K562 (cell line): ENCODE measurements around the gene CARMIL3. TPM values are rescaled to one million over a fixed set of nuclear protein-coding genes. Genes with fewer than 3 reads are reported as not detected.

Experiments
- ATAC-seq: fragments of 200-7000 bp; cut with Tn5 transposase; 3 replicates; pipeline ENCODE4 v1.9.1; 2020; ENCODE audit warnings: moderate library complexity
- BruUV-seq: library from RNA; stranded (reverse); fragments of 400-500 nt; replicated peaks from 2 replicates; lab custom pipeline; 2021; lab: Mats Ljungman, UMichigan
- CTCF ChIA-PET: fragments of 300-600 bp; formaldehyde crosslinking; extraction: SDS; loops from one replicate; lab custom pipeline; 2021; ENCODE audit warnings: low intra/inter-chr PET ratio; lab: Yijun Ruan, JAX
- POLR2A ChIA-PET: fragments of 300-600, 350-650 bp; sonication (Branson Sonifier 250); formaldehyde crosslinking; extraction: SDS; loops from one replicate; lab custom pipeline; 2021; ENCODE audit warnings: antibody characterized with exemption, inconsistent platforms; lab: Yijun Ruan, JAX
- DNase-seq, 4 experiments: peaks; one replicate each; pipeline versions ENCODE4 v3.0.0 to v3.0.0-alpha.2; 2011 to 2018; ENCODE audit warnings: low spot score in 3 of 4, mixed read lengths in 3 of 4; ENCODE audit errors: extremely low read depth in 1 of 4
- FAIRE-seq: peaks from 2 replicates; lab custom pipeline; 2011; peaks lifted over from hg19 to GRCh38; lab: Jason Lieb, UNC
- H2AFZ ChIP-seq: 2 replicates; pipeline ENCODE4 v1.6.0; 2011; ENCODE audit warnings: low read depth, low read length, control low read depth, inconsistent platforms
- H3K27ac ChIP-seq: fragments of 200-600 bp; 3 replicates; pipeline ENCODE4 v1.8.0; 2011; ENCODE audit warnings: low read depth, mild to moderate bottlenecking, control low read depth, inconsistent platforms, low read length, moderate library complexity, mixed read lengths; ENCODE audit errors: extremely low read depth
- H3K27me3 ChIP-seq, 2 experiments: fragments of 300-600 bp in 1 of 2; 2 replicates in 1 of 2; 3 replicates in 1 of 2; pipeline versions ENCODE4 v1.6.0 to v1.8.0; 2011; ENCODE audit warnings: inconsistent platforms in 2 of 2, low read length in 2 of 2, mild to moderate bottlenecking in 1 of 2, mixed read lengths in 1 of 2, moderate library complexity in 1 of 2; ENCODE audit not compliant: control insufficient read depth in 2 of 2, insufficient read depth in 2 of 2
- H3K36me3 ChIP-seq: fragments of 300-600 bp; 3 replicates; pipeline ENCODE4 v1.8.0; 2011; ENCODE audit warnings: mild to moderate bottlenecking, low read length, inconsistent platforms; ENCODE audit not compliant: control insufficient read depth, insufficient read depth
- H3K4me1 ChIP-seq, 2 experiments: fragments of 200-600 bp in 1 of 2; replicated peaks in 1 of 2; 2 replicates in 1 of 2; 3 replicates in 1 of 2; pipeline versions ENCODE4 v1.5.1 to v1.8.0; 2011; ENCODE audit warnings: inconsistent platforms in 2 of 2, low read length in 2 of 2, mild to moderate bottlenecking in 1 of 2, mixed read lengths in 1 of 2, moderate library complexity in 1 of 2; ENCODE audit not compliant: control insufficient read depth in 2 of 2, insufficient read depth in 2 of 2
- H3K4me2 ChIP-seq: 2 replicates; pipeline ENCODE4 v1.6.1; 2011; ENCODE audit warnings: low read length, control low read depth, inconsistent platforms, mixed read lengths; ENCODE audit not compliant: insufficient read depth
- H3K4me3 ChIP-seq: fragments of 200-600 bp; sonication (generic), shearing (Covaris generic); 2 replicates; pipeline ENCODE4 v1.5.1; 2016; ENCODE audit warnings: control low read depth, inconsistent platforms
- H3K79me2 ChIP-seq: fragments of 200-600 bp; 3 replicates; pipeline ENCODE4 v1.8.0; 2011; ENCODE audit warnings: low read length, inconsistent platforms; ENCODE audit not compliant: control insufficient read depth, insufficient read depth
- H3K9ac ChIP-seq, 2 experiments: 2 replicates each; pipeline versions ENCODE4 v1.6.0 to v1.6.1; 2011; ENCODE audit warnings: low read depth in 2 of 2, low read length in 2 of 2, control low read depth in 1 of 2, inconsistent platforms in 1 of 2, mild to moderate bottlenecking in 1 of 2, mixed read lengths in 1 of 2; ENCODE audit not compliant: insufficient read depth in 1 of 2
- H3K9me1 ChIP-seq: one replicate; pipeline ENCODE4 v1.6.0; 2011; ENCODE audit warnings: inconsistent platforms, mild to moderate bottlenecking, low read length, moderate library complexity; ENCODE audit not compliant: control insufficient read depth, insufficient read depth
- H3K9me3 ChIP-seq: replicated peaks from 2 replicates; pipeline ENCODE4 v1.5.1; 2011; ENCODE audit warnings: low read depth, low read length, inconsistent platforms; ENCODE audit not compliant: control insufficient read depth, insufficient read depth
- H4K20me1 ChIP-seq: replicated peaks from 2 replicates; pipeline ENCODE4 v1.6.1; 2011; ENCODE audit warnings: low read length, inconsistent platforms, mixed read lengths; ENCODE audit not compliant: control insufficient read depth, insufficient read depth
- BRCA1 ChIP-seq, 2 experiments: fragments of 450-650 bp in 1 of 2; sonication (generic) in 1 of 2; formaldehyde crosslinking in 1 of 2; IDR thresholded peaks; 2 replicates each; pipeline versions ENCODE4 v1.5.0 to v1.6.1; 2017 to 2020; ENCODE audit warnings: mild to moderate bottlenecking in 1 of 2, missing genetic modification reagents in 1 of 2
- CBX5 ChIP-seq: IDR thresholded peaks from 2 replicates; pipeline ENCODE4 v1.6.1; 2014; ENCODE audit warnings: low read depth, borderline replicate concordance
- ETV6 ChIP-seq, 3 experiments: fragments of 150-350 bp in 1 of 3; sonication (generic) in 1 of 3; formaldehyde crosslinking in 1 of 3; IDR thresholded peaks; 2 replicates each; pipeline versions ENCODE4 v1.6.1 to v1.8.0; 2014 to 2022; ENCODE audit warnings: borderline replicate concordance in 2 of 3, low read depth in 2 of 3, antibody characterized with exemption in 1 of 3, low read length in 1 of 3, mild to moderate bottlenecking in 1 of 3, missing genetic modification reagents in 1 of 3
- FOXP1 ChIP-seq: sonication (generic); formaldehyde crosslinking; IDR thresholded peaks from 2 replicates; pipeline ENCODE4 v1.8.0; 2022; ENCODE audit warnings: mild to moderate bottlenecking, missing genetic modification reagents
- HNRNPL ChIP-seq: fragments of 200-400 bp; formaldehyde crosslinking; IDR thresholded peaks from 2 replicates; pipeline ENCODE4 v1.6.1; 2017; ENCODE audit warnings: low read depth, mild to moderate bottlenecking, low read length
- KHSRP ChIP-seq: fragments of 450-650 bp; IDR thresholded peaks from 2 replicates; pipeline ENCODE4 v1.6.1; 2017
- NR3C1 ChIP-seq: sonication (generic); formaldehyde crosslinking; IDR thresholded peaks from 2 replicates; pipeline ENCODE4 v1.8.1; 2022; ENCODE audit warnings: missing genetic modification reagents
- RBM17 ChIP-seq: fragments of 200-400 bp; formaldehyde crosslinking; IDR thresholded peaks from 2 replicates; pipeline ENCODE4 v1.6.1; 2017; ENCODE audit warnings: low read depth, mild to moderate bottlenecking, low read length, borderline replicate concordance
- SREBF1 ChIP-seq: fragments of 150-350 bp; IDR thresholded peaks from 2 replicates; pipeline ENCODE4 v1.6.1; 2014; ENCODE audit warnings: antibody characterized with exemption, low read depth, low read length, borderline replicate concordance
- XRCC5 ChIP-seq: fragments of 200-400 bp; formaldehyde crosslinking; IDR thresholded peaks from 2 replicates; pipeline ENCODE4 v1.6.1; 2017; ENCODE audit warnings: low read depth, mild to moderate bottlenecking, low read length
- ZNF354B ChIP-seq: fragments of 250-450 bp; sonication (Bioruptor Pico); IDR thresholded peaks from 2 replicates; pipeline ENCODE4 v1.4.0; 2020
- WGBS: fragments of 100-300 bp; shearing (Covaris generic); methylation state at CpG from one replicate; pipeline ENCODE4 v1.1.6; 2016; ENCODE audit warnings: low coverage, mixed read lengths; ENCODE audit not compliant: insufficient coverage; ENCODE audit errors: missing lambda C conversion rate; 5-methylcytosine and 5-hydroxymethylcytosine counted together
- in situ Hi-C: fragments of 300-500 bp; cut with MboI; formaldehyde crosslinking; loops from 4 replicates; pipeline ENCODE4 v1.15.0; 2018; ENCODE audit warnings: inconsistent platforms, mixed read lengths
- intact Hi-C: fragments of 100-400 bp; cut with micrococcal nuclease; formaldehyde crosslinking; loops from 2 replicates; pipeline ENCODE4 v1.14.2; 2022
- polyA plus RNA-seq, 8 experiments: library from polyadenylated mRNA; depleted of rRNA in 4 of 8; stranded (reverse) in 5 of 8; unstranded in 3 of 8; fragments of >200 nt; fragmentation: Nextera tagmentation in 2 of 8; fragmentation: Illumina TruSeq in 1 of 8; extraction: Ambion mirVana in 2 of 8; extraction: Trizol in 1 of 8; gene quantifications; 2 replicates each; pipeline versions ENCODE4 v1.2.1 to v1.2.3, GENCODE V29; 2011 to 2014; ENCODE audit warnings: inconsistent platforms in 1 of 8, missing spikeins in 1 of 8
- total RNA-seq, 7 experiments: library from RNA; depleted of rRNA in 6 of 7; stranded (reverse); fragments of >200 nt in 6 of 7; fragmentation: Illumina TruSeq in 2 of 7; extraction: Trizol in 2 of 7; gene quantifications; 2 replicates each; pipeline versions ENCODE4 v1.2.1 to v1.2.3, GENCODE V29; 2011 to 2021; ENCODE audit warnings: low replicate concordance in 1 of 7

CARMIL3 gene
- total and polyA plus RNA-seq, 9 of the 15 experiments (the other 6 are each of a cell fraction or from before 2014, with no cell fraction given), result 0.01 to 0.11 (median 0.05) TPM; not detected in 5

GRCh38 chr14:24064856-24065255 lies 13.0 kb downstream of the CARMIL3 start:
- no peak overlapping the region for H2AFZ ChIP-seq
- TF ChIP-seq SREBF1 (no peak), HNRNPL (no peak), KHSRP (no peak), CBX5 (no peak), RBM17 (no peak), FOXP1 (CRISPR knock-in tag) (no peak), ZNF354B (CRISPR knock-in tag) (no peak), XRCC5 (no peak), BRCA1 (IDR thresholded peaks at IDR 0.05) (no peak), BRCA1 (CRISPR knock-in tag; IDR thresholded peaks at IDR 0.05) (no peak), NR3C1 (CRISPR knock-in tag) (no peak), ETV6 (IDR thresholded peaks at IDR 0.05; ENCODE audit: borderline replicate concordance in 1 of 2, low read depth in 2 of 2, low read length in 1 of 2) (no peak), ETV6 (CRISPR knock-in tag; IDR thresholded peaks at IDR 0.05; ENCODE audit: borderline replicate concordance) (no peak)
- no peak overlapping the region for H3K4me3 ChIP-seq
- WGBS, result 40% methylated on average over 1 of the region's 15 CpGs
- no peaks in the 10 kb centered on the region for H4K20me1 ChIP-seq
- no peak overlapping the region for H3K27ac ChIP-seq
- H3K9ac ChIP-seq, result no peak overlapping the region
- no peaks in the 10 kb centered on the region for H3K36me3 ChIP-seq
- no peak for ATAC-seq
- H3K79me2 ChIP-seq, result no peaks in the 10 kb centered on the region
- FAIRE-seq, result no peak
- H3K4me2 ChIP-seq, result no peak overlapping the region
- ChIA-PET CTCF (no interaction called here), POLR2A (interaction anchor here (1.0 kb wide), 1 partner anchor 29 kb away, joined by 3 read pairs; the partner anchor contains the start of gene PCK2)
- intact Hi-C loops, result no loop called here
- BruUV-seq, result no TSS peak
- no peak for DNase-seq
- H3K9me1 ChIP-seq, result no peaks in the 10 kb centered on the region
- peaks cover 0 to 24% of the 10 kb centered on the region in 2 experiments; a peak in 3 of 5 replicates for H3K27me3 ChIP-seq
- no peaks in the 10 kb centered on the region for H3K4me1 ChIP-seq
- no peaks in the 10 kb centered on the region for H3K9me3 ChIP-seq
- in situ Hi-C loops, result no loop called here
